Urinary bladder (tissue), 4 donors: ENCODE data around the gene SBF2. TPM values are rescaled to one million over a fixed set of nuclear protein-coding genes. Genes with fewer than 3 reads are reported as not detected.

Source experiments
- DNase-seq: peaks from one replicate; pipeline ENCODE4 v3.0.0-alpha.2; 2015; ENCODE audit errors: extremely low spot score
- H3K27ac ChIP-seq: one replicate; pipeline ENCODE4 v1.5.1; 2013; ENCODE audit warnings: low read depth, mild to moderate bottlenecking, moderate library complexity
- H3K36me3 ChIP-seq: one replicate; pipeline ENCODE4 v1.6.1; 2013; ENCODE audit warnings: mild to moderate bottlenecking, moderate library complexity; ENCODE audit not compliant: insufficient read depth
- H3K4me1 ChIP-seq: one replicate; pipeline ENCODE4 v1.6.1; 2013; ENCODE audit warnings: mild to moderate bottlenecking, moderate library complexity; ENCODE audit not compliant: insufficient read depth
- H3K4me3 ChIP-seq: one replicate; pipeline ENCODE4 v1.5.1; 2013; ENCODE audit warnings: low read depth, low read length
- WGBS: extraction: QIAGEN DNeasy Blood & Tissue Kit; methylation state at CpG from one replicate; pipeline ENCODE4 v1.1.7; 2013; 5-methylcytosine and 5-hydroxymethylcytosine counted together
- polyA plus RNA-seq: library from polyadenylated mRNA; stranded (reverse); fragments of 200-250 nt; gene quantifications from one replicate; pipeline ENCODE4 v1.2.3, GENCODE V29; 2013
- total RNA-seq: library from RNA; depleted of rRNA; stranded (reverse); fragments of >200 nt; gene quantifications from one replicate; pipeline ENCODE4 v1.2.3, GENCODE V29; 2014
- donor health status: healthy with polysubstance abuse.
- donor health status: healthy.

Gene SBF2
- total and polyA plus RNA-seq, 2 donors = 27.8 to 114 TPM

GRCh38 chr11:9784602-9785315 is 509.3 kb downstream of the SBF2 start:
- peaks cover 2% of the 10 kb centered on the region for H3K36me3 ChIP-seq
- no peak for DNase-seq
- H3K4me1 ChIP-seq = no peaks in the 10 kb centered on the region
- 72% methylated on average over 6 of the region's 6 CpGs for WGBS
- no peak overlapping the region for H3K4me3 ChIP-seq
- no peak overlapping the region for H3K27ac ChIP-seq

- peaks cover 2% of the 10 kb centered on the region for H3K36me3 ChIP-seq
- no peaks in the 10 kb centered on the region for H3K4me1 ChIP-seq
- no peak overlapping the region for H3K27ac ChIP-seq
- no peak overlapping the region for H3K4me3 ChIP-seq
- no peak for DNase-seq
- 84% methylated on average over 2 of the region's 2 CpGs for WGBS
These were observed 510.0 kb downstream of the SBF2 start for GRCh38 chr11:9783986-9784385.

DNA sequence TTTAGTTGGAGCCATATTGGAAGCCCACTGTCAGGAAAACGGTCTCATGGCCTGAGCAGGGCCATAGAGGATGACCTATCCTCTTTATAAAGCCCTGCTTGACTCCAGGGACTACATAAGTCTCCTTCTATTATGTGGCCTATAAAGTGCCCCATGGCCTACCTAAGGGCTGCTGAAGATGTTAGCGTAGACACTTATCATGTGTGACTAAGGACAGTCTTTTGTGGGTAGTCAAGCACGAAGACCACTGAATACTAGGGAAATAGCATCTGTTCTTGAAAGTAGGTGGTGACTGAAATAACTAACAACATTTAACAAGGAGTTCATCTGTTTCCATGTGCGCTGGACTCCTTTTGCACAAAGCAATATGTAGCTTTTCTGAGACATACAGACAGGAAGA is 513.1 kb downstream of the SBF2 start:
- no peak overlapping the region for H3K4me3 ChIP-seq
- peaks cover 2% of the 10 kb centered on the region for H3K36me3 ChIP-seq
- H3K27ac ChIP-seq = no peak overlapping the region
- no peak for DNase-seq
- WGBS = 95% methylated on average over 4 of the region's 4 CpGs
- no peaks in the 10 kb centered on the region for H3K4me1 ChIP-seq

DNA sequence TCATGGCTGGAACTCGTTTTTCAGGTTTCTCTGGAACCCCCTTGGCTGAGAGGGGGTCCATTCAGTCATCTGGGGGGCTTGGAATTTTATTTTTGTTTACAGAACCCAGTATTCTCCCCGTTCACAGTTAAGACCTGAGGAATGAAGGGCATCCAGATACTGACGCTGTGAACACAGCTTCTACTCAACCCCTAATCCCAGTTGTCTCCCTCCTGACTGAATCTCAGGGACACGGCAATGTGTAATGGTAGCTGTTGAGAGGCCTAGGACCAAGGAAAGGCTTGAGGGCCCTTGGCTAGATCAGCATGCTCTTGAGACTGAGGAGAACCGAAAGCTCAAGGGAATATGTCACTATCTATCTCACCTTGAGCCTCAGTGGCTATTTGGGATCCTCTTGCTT is 516.5 kb downstream of the SBF2 start:
- H3K4me1 ChIP-seq = no peaks in the 10 kb centered on the region

GRCh38 chr11:9777066-9777465 is 517.0 kb downstream of the SBF2 start:
- 58% methylated on average over 2 of the region's 2 CpGs for WGBS
- H3K27ac ChIP-seq = no peak overlapping the region
- no peak for DNase-seq
- no peak overlapping the region for H3K4me3 ChIP-seq
- peaks cover 2% of the 10 kb centered on the region for H3K36me3 ChIP-seq
- no peaks in the 10 kb centered on the region for H3K4me1 ChIP-seq

More for the DNA sequence above, 516.5 kb downstream of the SBF2 start:
- no peak overlapping the region for H3K4me3 ChIP-seq
- WGBS = 67% methylated on average over 5 of the region's 5 CpGs
- H3K36me3 ChIP-seq = peaks cover 2% of the 10 kb centered on the region
- no peak overlapping the region for H3K27ac ChIP-seq
- DNase-seq = no peak

GRCh38 chr11:9776203-9776602 is 517.8 kb downstream of the SBF2 start:
- no peak overlapping the region for H3K27ac ChIP-seq
- no peak for DNase-seq
- H3K4me3 ChIP-seq = no peak overlapping the region
- 92% methylated on average over 1 of the region's 1 CpG for WGBS
- no peaks in the 10 kb centered on the region for H3K4me1 ChIP-seq
- H3K36me3 ChIP-seq = peaks cover 2% of the 10 kb centered on the region

- H3K27ac ChIP-seq = no peak overlapping the region
- no peak overlapping the region for H3K4me3 ChIP-seq
- peaks cover 2% of the 10 kb centered on the region for H3K36me3 ChIP-seq
- 28% methylated on average over 2 of the region's 2 CpGs for WGBS
- no peak for DNase-seq
- no peaks in the 10 kb centered on the region for H3K4me1 ChIP-seq
These were observed 518.6 kb downstream of the SBF2 start for GRCh38 chr11:9775398-9775779.

GRCh38 chr11:9774591-9775397 is 519.2 kb downstream of the SBF2 start:
- DNase-seq = no peak
- Histone ChIP-seq H3K36me3 (no peaks in the 10 kb centered on the region), H3K4me3 (no peak overlapping the region), H3K4me1 (no peaks in the 10 kb centered on the region), H3K27ac (no peak overlapping the region)
- WGBS = 23% methylated on average over 6 of the region's 6 CpGs

GRCh38 chr11:9774109-9774508 is 519.9 kb downstream of the SBF2 start:
- Histone ChIP-seq H3K36me3 (no peaks in the 10 kb centered on the region), H3K4me3 (no peak overlapping the region), H3K4me1 (no peaks in the 10 kb centered on the region), H3K27ac (no peak overlapping the region)
- DNase-seq = no peak

GRCh38 chr11:9773524-9773923 is 520.5 kb downstream of the SBF2 start:
- Histone ChIP-seq H3K27ac (no peak overlapping the region), H3K4me1 (no peaks in the 10 kb centered on the region), H3K4me3 (no peak overlapping the region), H3K36me3 (no peaks in the 10 kb centered on the region)
- no peak for DNase-seq
- 96% methylated on average over 2 of the region's 2 CpGs for WGBS

- H3K4me1 ChIP-seq = no peaks in the 10 kb centered on the region
- no peaks in the 10 kb centered on the region for H3K36me3 ChIP-seq
- H3K27ac ChIP-seq = no peak overlapping the region
- no peak for DNase-seq
- H3K4me3 ChIP-seq = no peak overlapping the region
- WGBS = 96% methylated on average over 4 of the region's 4 CpGs
These were observed 521.8 kb downstream of the SBF2 start for GRCh38 chr11:9772218-9772617.

DNA sequence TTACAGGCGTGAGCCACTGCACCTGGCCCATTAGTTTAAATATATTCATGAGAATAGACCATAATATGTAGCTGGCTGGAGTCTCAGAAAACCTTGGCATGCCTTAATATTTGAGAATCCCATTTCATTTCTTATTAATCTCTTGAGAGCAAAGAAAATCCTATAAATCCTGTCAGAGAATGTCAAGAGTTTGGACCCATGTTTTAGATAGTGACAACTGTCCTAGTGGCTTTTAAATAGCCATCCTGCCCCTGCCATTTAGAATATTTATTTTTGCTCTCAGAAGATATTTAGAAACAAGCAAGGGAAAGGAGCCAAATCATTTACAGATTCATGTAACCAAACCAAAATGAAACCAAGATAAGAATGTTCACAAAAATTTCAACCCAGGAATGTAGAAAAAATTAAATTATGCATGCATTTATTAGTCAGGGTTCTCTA is 522.9 kb downstream of the SBF2 start:
- Histone ChIP-seq H3K4me1 (no peaks in the 10 kb centered on the region), H3K36me3 (no peaks in the 10 kb centered on the region), H3K27ac (no peak overlapping the region), H3K4me3 (no peak overlapping the region)
- no peak for DNase-seq
- WGBS = 76% methylated on average over 1 of the region's 1 CpG

GRCh38 chr11:9769621-9770020 is 524.4 kb downstream of the SBF2 start:
- WGBS = 84% methylated on average over 4 of the region's 4 CpGs
- Histone ChIP-seq H3K4me3 (no peak overlapping the region), H3K4me1 (no peaks in the 10 kb centered on the region), H3K36me3 (no peaks in the 10 kb centered on the region), H3K27ac (no peak overlapping the region)
- DNase-seq = no peak
